Upper lobe of left lung (tissue), 6 donors: ENCODE measurements around the gene KIF6. TPM values are rescaled to one million over a fixed set of nuclear protein-coding genes. Genes with fewer than 3 reads are reported as not detected.

Source experiments
- ATAC-seq, 2 donors: fragments of 200-7000 bp; cut with Tn5 transposase; one replicate each; pipeline ENCODE4 v1.9.1; 2022; ENCODE audit warnings: mild to moderate bottlenecking in 2 of 2, moderate library complexity in 2 of 2; ENCODE audit not compliant: low FRiP score in 2 of 2
- DNase-seq, 2 donors: peaks; one replicate each; pipeline ENCODE4 v3.0.0-alpha.2; 2019 to 2020
- H3K27ac ChIP-seq, 4 donors: fragments of 200-600 bp; sonication (generic); one replicate each; pipeline ENCODE4 v1.5.1; 2016 to 2019
- H3K27me3 ChIP-seq, 4 donors: fragments of 200-600 bp; sonication (generic); one replicate each; pipeline ENCODE4 v1.5.1; 2017 to 2019
- H3K36me3 ChIP-seq, 4 donors: fragments of 200-600 bp; sonication (generic); one replicate each; pipeline ENCODE4 v1.5.1; 2016 to 2019
- H3K4me1 ChIP-seq, 4 donors: fragments of 200-600 bp; sonication (generic); one replicate each; pipeline ENCODE4 v1.5.1; 2018 to 2019
- H3K4me3 ChIP-seq, 4 donors: fragments of 200-600 bp; sonication (generic); one replicate each; pipeline ENCODE4 v1.5.1; 2017 to 2019; ENCODE audit warnings: mild to moderate bottlenecking in 2 of 4, moderate library complexity in 1 of 4
- H3K9me3 ChIP-seq, 4 donors: fragments of 200-600 bp; sonication (generic); one replicate each; pipeline ENCODE4 v1.5.1; 2018 to 2019
- CTCF ChIP-seq, 6 experiments: fragments of 450-650 bp in 4 of 6; fragments of 200-600 bp in 2 of 6; sonication (generic) in 2 of 6; IDR thresholded peaks; one replicate each; pipeline ENCODE4 v1.5.1; 2016 to 2019; ENCODE audit warnings: antibody characterized with exemption in 6 of 6
- EP300 ChIP-seq, 4 donors: sonication (generic); formaldehyde crosslinking; IDR thresholded peaks; one replicate each; pipeline ENCODE4 v1.5.1; 2017; ENCODE audit warnings: antibody characterized with exemption in 4 of 4, control low read depth in 2 of 4
- POLR2A ChIP-seq, 4 donors: fragments of 450-650 bp; IDR thresholded peaks; one replicate each; pipeline ENCODE4 v1.5.1; 2016 to 2017; ENCODE audit warnings: antibody characterized with exemption in 4 of 4, mild to moderate bottlenecking in 2 of 4
- POLR2AphosphoS5 ChIP-seq, 2 donors: sonication (generic); formaldehyde crosslinking; IDR thresholded peaks; one replicate each; pipeline ENCODE4 v1.5.1; 2017; ENCODE audit warnings: antibody characterized with exemption in 2 of 2
- WGBS, 2 donors: methylation state at CpG; one replicate each; pipeline ENCODE4 v1.1.5; 2017 to 2018; 5-methylcytosine and 5-hydroxymethylcytosine counted together
- total RNA-seq, 6 donors: library from RNA; depleted of rRNA in 4 of 6; stranded (reverse); fragments of >200 nt in 4 of 6; gene quantifications; one replicate each; pipeline versions ENCODE4 v1.1.0 to v1.2.1, GENCODE V29; 2016 to 2021
- donor health status: DM: no; HTN: no; CAD: no; lungs with moderate emphysema.
- donor health status: DM: no; HTN: yes; CAD: no; lungs with severe emphysema.

The KIF6 gene
- total RNA-seq, 6 donors from 2014 or later: 0.55 to 7.9 (median 1.5) TPM

DNA sequence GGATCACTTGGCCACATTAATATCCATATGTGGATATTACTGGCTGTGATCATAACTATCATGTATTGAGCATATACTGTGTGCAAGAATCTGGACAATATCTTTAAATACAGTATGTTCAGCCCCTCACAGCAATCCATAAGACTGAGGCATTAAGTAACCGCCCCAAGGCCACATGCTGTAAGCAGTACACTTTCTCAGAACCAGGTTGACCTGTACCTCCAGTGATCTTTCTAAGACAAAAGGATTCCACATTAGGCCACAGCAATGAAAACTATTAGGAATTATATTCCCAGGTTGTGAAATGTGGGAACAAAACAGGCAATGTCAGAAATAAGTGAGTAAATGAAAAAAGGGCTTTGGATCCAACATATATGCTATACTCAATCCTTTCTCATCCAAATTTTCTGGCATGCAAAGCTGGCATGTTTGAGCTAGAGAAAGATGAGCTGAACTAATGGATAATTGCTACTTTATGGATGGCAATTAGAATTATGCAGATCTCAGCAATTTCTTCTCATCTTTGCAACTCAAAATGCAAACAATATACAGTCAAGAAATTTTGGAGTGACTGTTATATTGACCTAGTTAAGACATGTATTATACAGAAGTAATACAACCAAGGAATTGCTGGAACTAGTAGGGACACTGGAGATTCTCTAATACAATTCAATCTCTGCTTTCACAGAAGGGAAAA lies 86.9 kb downstream of the KIF6 start:
- Histone ChIP-seq H3K36me3 (no peaks in the 10 kb centered on the region), H3K27ac (no peak overlapping the region), H3K9me3 (no peaks in the 10 kb centered on the region), H3K27me3 (no peaks in the 10 kb centered on the region), H3K4me1 (no peaks in the 10 kb centered on the region), H3K4me3 (no peak overlapping the region)
- TF ChIP-seq POLR2AphosphoS5 (IDR thresholded peaks at IDR 0.05) (no peak), CTCF (IDR thresholded peaks at IDR 0.05) (no peak), POLR2A (IDR thresholded peaks at IDR 0.05) (no peak), EP300 (IDR thresholded peaks at IDR 0.05) (no peak)
- 100% methylated on average over 1 of the region's 1 CpG for WGBS, 2 donors
- ATAC-seq (no peak), DNase-seq (no peak)

- DNase-seq (no peak), ATAC-seq (no peak)
- Histone ChIP-seq H3K4me3 (no peak overlapping the region), H3K4me1 (no peaks in the 10 kb centered on the region), H3K27ac (no peak overlapping the region), H3K27me3 (no peaks in the 10 kb centered on the region), H3K9me3 (no peaks in the 10 kb centered on the region), H3K36me3 (no peaks in the 10 kb centered on the region)
- TF ChIP-seq POLR2AphosphoS5 (IDR thresholded peaks at IDR 0.05) (no peak), EP300 (IDR thresholded peaks at IDR 0.05) (no peak), POLR2A (IDR thresholded peaks at IDR 0.05) (no peak), CTCF (IDR thresholded peaks at IDR 0.05) (no peak)
- WGBS, 2 donors: 64 to 75% methylated on average over 3 of the region's 3 CpGs
These were observed 90.4 kb downstream of the KIF6 start for GRCh38 chr6:39634646-39635341.

GRCh38 chr6:39625209-39625608 lies 100.0 kb downstream of the KIF6 start:
- H3K27ac ChIP-seq: no peak overlapping the region
- DNase-seq (no peak), ATAC-seq (no peak)
- no peaks in the 10 kb centered on the region for H3K4me1 ChIP-seq
- no peaks in the 10 kb centered on the region for H3K9me3 ChIP-seq
- no peak overlapping the region for H3K4me3 ChIP-seq
- TF ChIP-seq POLR2AphosphoS5 (IDR thresholded peaks at IDR 0.05) (no peak), CTCF (IDR thresholded peaks at IDR 0.05) (no peak), POLR2A (IDR thresholded peaks at IDR 0.05) (no peak), EP300 (IDR thresholded peaks at IDR 0.05) (no peak)
- no peaks in the 10 kb centered on the region for H3K27me3 ChIP-seq
- H3K36me3 ChIP-seq: no peaks in the 10 kb centered on the region
- whole genome bisulfite sequencing, 2 donors: 89 to 93% methylated on average over 2 of the region's 2 CpGs

- H3K27me3 ChIP-seq: no peaks in the 10 kb centered on the region
- TF ChIP-seq POLR2A (IDR thresholded peaks at IDR 0.05): no peak
- TF ChIP-seq EP300 (IDR thresholded peaks at IDR 0.05): no peak
- no peak for TF ChIP-seq CTCF (IDR thresholded peaks at IDR 0.05)
- TF ChIP-seq POLR2AphosphoS5 (IDR thresholded peaks at IDR 0.05): no peak
- DNase-seq (no peak), ATAC-seq (no peak)
- H3K36me3 ChIP-seq: no peaks in the 10 kb centered on the region
- H3K27ac ChIP-seq: no peak overlapping the region
- no peaks in the 10 kb centered on the region for H3K9me3 ChIP-seq
- 73 to 76% methylated on average over 4 of the region's 4 CpGs for WGBS, 2 donors
- H3K4me3 ChIP-seq: no peak overlapping the region
- H3K4me1 ChIP-seq: no peaks in the 10 kb centered on the region
These were observed 101.5 kb downstream of the KIF6 start for GRCh38 chr6:39623750-39624149.
